Glutamatergic neuron (in vitro differentiated cells): Measurements from ENCODE around the gene COL6A3. TPM values are rescaled to one million over a fixed set of nuclear protein-coding genes. Genes with fewer than 3 reads are reported as not detected.

Source experiments
- DNase-seq: peaks from one replicate; pipeline ENCODE4 v3.0.0; 2022
- H3K27ac Mint-ChIP-seq: one replicate; pipeline ENCODE4 v1.8.0; 2020; ENCODE audit warnings: mild to moderate bottlenecking, mixed read lengths, inconsistent platforms; ENCODE audit not compliant: unreplicated experiment
- H3K27me3 Mint-ChIP-seq: one replicate; pipeline ENCODE4 v1.8.0; 2020; ENCODE audit warnings: mild to moderate bottlenecking, moderate library complexity, mixed read lengths, inconsistent platforms; ENCODE audit not compliant: unreplicated experiment
- H3K36me3 Mint-ChIP-seq: one replicate; pipeline ENCODE4 v1.8.0; 2020; ENCODE audit warnings: mild to moderate bottlenecking, mixed read lengths, inconsistent platforms; ENCODE audit not compliant: unreplicated experiment
- H3K4me1 Mint-ChIP-seq: one replicate; pipeline ENCODE4 v1.8.0; 2020; ENCODE audit warnings: mild to moderate bottlenecking, low read depth, mixed read lengths, inconsistent platforms; ENCODE audit not compliant: unreplicated experiment
- H3K4me3 Mint-ChIP-seq: one replicate; pipeline ENCODE4 v1.8.0; 2020; ENCODE audit warnings: mild to moderate bottlenecking, mixed read lengths, inconsistent platforms; ENCODE audit not compliant: unreplicated experiment
- H3K9me3 Mint-ChIP-seq: one replicate; pipeline ENCODE4 v1.8.0; 2020; ENCODE audit warnings: mild to moderate bottlenecking, moderate library complexity, mixed read lengths, inconsistent platforms; ENCODE audit not compliant: unreplicated experiment
- CTCF ChIP-seq: fragments of 200-600 bp; sonication (generic); IDR thresholded peaks from one replicate; pipeline ENCODE4 v1.5.0; 2021; ENCODE audit not compliant: partially characterized antibody, unreplicated experiment
- total RNA-seq: library from RNA; stranded (reverse); fragmentation: NEBNext Ultra II Directional; extraction: Animal tissue kit (Norgen Biotek cat#: 25700); gene quantifications from one replicate; pipeline ENCODE4 v1.2.1, GENCODE V29; 2021; ENCODE audit not compliant: unreplicated experiment

Gene COL6A3
- total RNA-seq, 1 donor from 2014 or later = 0.07 TPM

- TF ChIP-seq CTCF = no peak
- Mint-ChIP-seq H3K27ac (no peak overlapping the region), H3K9me3 (no peaks in the 10 kb centered on the region), H3K36me3 (peaks cover 6% of the 10 kb centered on the region), H3K4me3 (no peak overlapping the region), H3K27me3 (no peaks in the 10 kb centered on the region), H3K4me1 (peaks cover 23% of the 10 kb centered on the region)
- no peak for DNase-seq
Measured at GRCh38 chr2:237330541-237330940, 83.4 kb downstream of the COL6A3 start.

GRCh38 chr2:237327175-237327950 is 86.6 kb downstream of the COL6A3 start:
- Mint-ChIP-seq H3K4me1 (peaks cover 23% of the 10 kb centered on the region), H3K27me3 (no peaks in the 10 kb centered on the region), H3K4me3 (no peak overlapping the region), H3K27ac (peak overlapping the region; percentile 77), H3K36me3 (no peaks in the 10 kb centered on the region), H3K9me3 (no peaks in the 10 kb centered on the region)
- no peak for DNase-seq
- no peak for TF ChIP-seq CTCF

GRCh38 chr2:237326266-237327171 is 87.4 kb downstream of the COL6A3 start:
- peaks cover 23% of the 10 kb centered on the region for H3K4me1 Mint-ChIP-seq
- DNase-seq = no peak
- H3K27ac Mint-ChIP-seq = peak overlapping the region; percentile 77
- peaks cover 2% of the 10 kb centered on the region for H3K27me3 Mint-ChIP-seq
- H3K9me3 Mint-ChIP-seq = no peaks in the 10 kb centered on the region
- no peak overlapping the region for H3K4me3 Mint-ChIP-seq
- H3K36me3 Mint-ChIP-seq = no peaks in the 10 kb centered on the region
- no peak for TF ChIP-seq CTCF

GRCh38 chr2:237324837-237325236 is 89.1 kb downstream of the COL6A3 start:
- Mint-ChIP-seq H3K4me1 (peaks cover 15% of the 10 kb centered on the region), H3K27ac (no peak overlapping the region), H3K27me3 (peaks cover 2% of the 10 kb centered on the region), H3K4me3 (no peak overlapping the region), H3K9me3 (no peaks in the 10 kb centered on the region), H3K36me3 (no peaks in the 10 kb centered on the region)
- no peak for TF ChIP-seq CTCF
- no peak for DNase-seq
